AG10803 (cell line): ENCODE data around the gene ELOB.

Source experiments
- DNase-seq: peaks from one replicate; pipeline ENCODE4 v3.0.0; 2010; ENCODE audit warnings: low read depth
- H3K4me3 ChIP-seq: 2 replicates; pipeline ENCODE4 v1.5.1; 2011; ENCODE audit warnings: mild to moderate bottlenecking, low read length, control low read depth
- CTCF ChIP-seq: conservative IDR thresholded peaks from 2 replicates; pipeline ENCODE4 v1.5.1; 2011; ENCODE audit warnings: mild to moderate bottlenecking, low read length, control low read depth, inconsistent platforms

Gene ELOB

GRCh38 chr16:2816751-2817339, 39.8 kb upstream of the ELOB start, which contains the start of gene PRSS21:
TSS of gene PRSS21 (plus strand) at chr16:2817237. CDS start at chr16:2817269, 32 bp downstream.
- TF ChIP-seq CTCF: no peak
- no peak within 1 kb of the TSS for H3K4me3 ChIP-seq
- no peak for DNase-seq

- no peak overlapping the region for H3K4me3 ChIP-seq
- DNase-seq: no peak
- no peak for TF ChIP-seq CTCF
Measured at GRCh38 chr16:2815299-2815771, 38.3 kb upstream of the ELOB start.

- no peak for TF ChIP-seq CTCF
- no peak overlapping the region for H3K4me3 ChIP-seq
- DNase-seq: no peak
Measured at GRCh38 chr16:2814551-2815298, 37.6 kb upstream of the ELOB start.

- no peak overlapping the region for H3K4me3 ChIP-seq
- DNase-seq: no peak
- TF ChIP-seq CTCF: no peak
Measured at GRCh38 chr16:2813771-2814221, 36.7 kb upstream of the ELOB start.

GRCh38 chr16:2811703-2812471, 34.8 kb upstream of the ELOB start:
- no peak for DNase-seq
- H3K4me3 ChIP-seq: no peak overlapping the region
- TF ChIP-seq CTCF: no peak

- H3K4me3 ChIP-seq: no peak overlapping the region
- no peak for DNase-seq
- TF ChIP-seq CTCF: no peak
Measured at GRCh38 chr16:2810651-2811050, 33.6 kb upstream of the ELOB start.
